SK-N-MC (cell line): ENCODE measurements around the gene SLC15A1.

ENCODE experiments used
- DNase-seq: peaks from one replicate; pipeline ENCODE4 v3.0.0-alpha.2; 2011; ENCODE audit warnings: low read depth, low spot score
- H3K27ac ChIP-seq: fragments of 200-600 bp; sonication (generic); 2 replicates; pipeline ENCODE4 v1.5.1; 2016; ENCODE audit warnings: mixed run types
- H3K36me3 ChIP-seq: fragments of 200-600 bp; sonication (generic); 2 replicates; pipeline ENCODE4 v1.6.1; 2017; ENCODE audit warnings: antibody characterized with exemption, low read length, mixed read lengths; ENCODE audit not compliant: insufficient read depth
- H3K4me3 ChIP-seq: fragments of 200-600 bp; sonication (generic); 2 replicates; pipeline ENCODE4 v1.5.1; 2016
- H3K9ac ChIP-seq: fragments of 200-600 bp; sonication (generic); 2 replicates; pipeline ENCODE4 v1.8.0; 2017; ENCODE audit warnings: mixed run types, mixed read lengths; ENCODE audit not compliant: insufficient read length
- H3K9me3 ChIP-seq: fragments of 200-600 bp; sonication (generic); 2 replicates; pipeline ENCODE4 v1.6.1; 2017; ENCODE audit warnings: low read depth, mild to moderate bottlenecking, antibody characterized with exemption, low read length, moderate library complexity, mixed read lengths
- EZH2 ChIP-seq: fragments of 200-600 bp; sonication (generic); IDR thresholded peaks from one replicate; pipeline ENCODE4 v1.6.1; 2017; ENCODE audit warnings: antibody characterized with exemption
- FOXP2 ChIP-seq: optimal IDR thresholded peaks from 2 replicates; pipeline ENCODE3; 2011; ENCODE audit warnings: mild to moderate bottlenecking, moderate library complexity; ENCODE audit not compliant: insufficient read depth; ENCODE audit errors: extremely low read length, control extremely low read depth
- POLR2AphosphoS5 ChIP-seq: IDR thresholded peaks from 2 replicates; pipeline ENCODE4 v1.6.1; 2012; ENCODE audit warnings: mild to moderate bottlenecking, low read depth, low read length, borderline replicate concordance

Gene SLC15A1

GRCh38 chr13:98729658-98730057 is 22.8 kb downstream of the SLC15A1 start:
- TF ChIP-seq EZH2 = no peak
- DNase-seq = no peak

GRCh38 chr13:98722958-98723357 is 29.5 kb downstream of the SLC15A1 start:
- Histone ChIP-seq H3K36me3 (no peaks in the 10 kb centered on the region), H3K9ac (no peak overlapping the region), H3K27ac (no peak overlapping the region), H3K4me3 (no peak overlapping the region), H3K9me3 (no peaks in the 10 kb centered on the region)
- no peak for DNase-seq
- TF ChIP-seq POLR2AphosphoS5 = no peak
- TF ChIP-seq FOXP2 = no peak
- TF ChIP-seq EZH2 = no peak

More at GRCh38 chr13:98729658-98730057, 22.8 kb downstream of the SLC15A1 start:
- Histone ChIP-seq H3K27ac (no peak overlapping the region), H3K9ac (no peak overlapping the region), H3K9me3 (no peaks in the 10 kb centered on the region), H3K36me3 (no peaks in the 10 kb centered on the region), H3K4me3 (no peak overlapping the region)

GRCh38 chr13:98721825-98722510 is 30.5 kb downstream of the SLC15A1 start:
- Histone ChIP-seq H3K4me3 (no peak overlapping the region), H3K9me3 (no peaks in the 10 kb centered on the region), H3K36me3 (no peaks in the 10 kb centered on the region), H3K27ac (no peak overlapping the region), H3K9ac (no peak overlapping the region)
- TF ChIP-seq EZH2 = no peak
- TF ChIP-seq POLR2AphosphoS5 = no peak
- TF ChIP-seq FOXP2 = no peak
- no peak for DNase-seq

- Histone ChIP-seq H3K36me3 (no peaks in the 10 kb centered on the region), H3K4me3 (no peak overlapping the region), H3K9me3 (no peaks in the 10 kb centered on the region), H3K9ac (no peak overlapping the region), H3K27ac (no peak overlapping the region)
- no peak for DNase-seq
- TF ChIP-seq EZH2 (no peak), POLR2AphosphoS5 (no peak), FOXP2 (no peak)
Observed at GRCh38 chr13:98719527-98720250, 32.8 kb downstream of the SLC15A1 start.

- Histone ChIP-seq H3K27ac (no peak overlapping the region), H3K4me3 (no peak overlapping the region), H3K9ac (no peak overlapping the region), H3K36me3 (no peaks in the 10 kb centered on the region), H3K9me3 (no peaks in the 10 kb centered on the region)
- TF ChIP-seq EZH2 (no peak), FOXP2 (no peak), POLR2AphosphoS5 (no peak)
- DNase-seq = no peak
Observed at GRCh38 chr13:98717891-98718290, 34.6 kb downstream of the SLC15A1 start.

- TF ChIP-seq EZH2 (no peak), FOXP2 (no peak), POLR2AphosphoS5 (no peak)
- H3K4me3 ChIP-seq = no peak overlapping the region
- no peaks in the 10 kb centered on the region for H3K9me3 ChIP-seq
- H3K36me3 ChIP-seq = no peaks in the 10 kb centered on the region
- H3K27ac ChIP-seq = no peak overlapping the region
- no peak for DNase-seq
- H3K9ac ChIP-seq = no peak overlapping the region
Observed at GRCh38 chr13:98717256-98717655, 35.2 kb downstream of the SLC15A1 start.

GRCh38 chr13:98710521-98710920 is 42.0 kb downstream of the SLC15A1 start:
- Histone ChIP-seq H3K9me3 (no peaks in the 10 kb centered on the region), H3K9ac (no peak overlapping the region), H3K36me3 (no peaks in the 10 kb centered on the region), H3K27ac (no peak overlapping the region), H3K4me3 (no peak overlapping the region)
- no peak for DNase-seq
- TF ChIP-seq FOXP2 (no peak), EZH2 (no peak), POLR2AphosphoS5 (no peak)

GRCh38 chr13:98707281-98707999 is 45.0 kb downstream of the SLC15A1 start:
- Histone ChIP-seq H3K4me3 (no peak overlapping the region), H3K27ac (no peak overlapping the region), H3K36me3 (no peaks in the 10 kb centered on the region), H3K9me3 (no peaks in the 10 kb centered on the region), H3K9ac (no peak overlapping the region)
- no peak for DNase-seq
- TF ChIP-seq POLR2AphosphoS5 (no peak), EZH2 (no peak), FOXP2 (no peak)
